SK-N-MC (cell line): Measurements from ENCODE around the gene CHRNB2.

ENCODE experiments used
- EZH2 ChIP-seq: fragments of 200-600 bp; sonication (generic); IDR thresholded peaks from one replicate; pipeline ENCODE4 v1.6.1; 2017; ENCODE audit warnings: antibody characterized with exemption
- FOXP2 ChIP-seq: optimal IDR thresholded peaks from 2 replicates; pipeline ENCODE3; 2011; ENCODE audit warnings: mild to moderate bottlenecking, moderate library complexity; ENCODE audit not compliant: insufficient read depth; ENCODE audit errors: extremely low read length, control extremely low read depth
- POLR2AphosphoS5 ChIP-seq: IDR thresholded peaks from 2 replicates; pipeline ENCODE4 v1.6.1; 2012; ENCODE audit warnings: mild to moderate bottlenecking, low read depth, low read length, borderline replicate concordance

DNA sequence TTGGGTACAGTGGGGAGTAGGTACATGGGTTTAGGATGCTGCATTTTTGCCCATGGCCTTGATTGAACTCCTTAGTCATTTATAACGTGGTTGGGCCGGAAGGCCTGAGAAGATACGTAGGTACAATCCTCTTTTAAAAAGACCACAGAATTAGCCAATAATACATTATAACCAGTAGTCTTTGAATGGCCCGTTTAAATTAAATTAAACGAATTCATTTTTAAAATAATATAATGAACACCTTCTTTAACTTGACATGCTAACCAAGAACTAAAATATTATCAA is 60.5 kb downstream of the CHRNB2 start:
- TF ChIP-seq POLR2AphosphoS5 (no peak), FOXP2 (no peak), EZH2 (no peak)
